Neural progenitor cell (in vitro differentiated cells): ENCODE data around the gene MRPL11.

ENCODE experiments used
- CTCF ChIP-seq: fragments of 200-600 bp; sonication (generic); IDR thresholded peaks from 2 replicates; pipeline ENCODE4 v1.5.1; 2017; ENCODE audit warnings: antibody characterized with exemption, mild to moderate bottlenecking
- EZH2 ChIP-seq: fragments of 200-600 bp; sonication (generic); IDR thresholded peaks from 2 replicates; pipeline ENCODE4 v1.6.1; 2017; ENCODE audit warnings: antibody characterized with exemption, mild to moderate bottlenecking, moderate library complexity

DNA sequence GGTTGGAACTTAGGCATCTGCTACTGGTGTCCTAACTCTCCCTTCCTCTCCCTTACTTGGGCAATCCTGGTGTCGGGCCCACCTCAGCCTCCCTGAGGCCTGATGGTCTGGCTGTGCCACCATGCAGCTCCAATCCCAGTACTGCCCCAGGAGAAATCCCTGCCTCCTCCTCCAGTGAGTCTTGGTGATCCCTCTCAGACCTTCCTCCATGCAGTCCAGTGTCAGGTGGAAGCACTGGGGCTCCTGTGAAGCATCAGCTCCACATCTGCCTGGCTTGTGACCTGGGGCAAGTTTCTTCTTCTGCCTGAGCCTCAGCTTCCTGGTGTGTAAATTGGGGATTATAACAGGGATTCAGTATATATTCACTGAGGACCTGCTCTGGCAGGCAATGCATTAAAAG, 26.3 kb upstream of the MRPL11 start:
- TF ChIP-seq CTCF: no peak
- TF ChIP-seq EZH2: no peak
